H9 (cell line): Measurements from ENCODE around the gene SEPTIN2. TPM values are rescaled to one million over a fixed set of nuclear protein-coding genes. Genes with fewer than 3 reads are reported as not detected.

Experiments used
- DNase-seq: peaks from one replicate; pipeline ENCODE4 v3.0.0-alpha.2; 2017
- H2AFZ ChIP-seq: one replicate; pipeline ENCODE4 v1.6.1; 2013; ENCODE audit warnings: mild to moderate bottlenecking, low read length, control low read depth, moderate library complexity
- H2AK5ac ChIP-seq: 2 replicates; pipeline ENCODE4 v1.6.1; 2013; ENCODE audit warnings: low read length, control low read depth, mixed read lengths; ENCODE audit not compliant: insufficient read length
- H2BK120ac ChIP-seq: one replicate; pipeline ENCODE4 v1.6.1; 2013; ENCODE audit warnings: low read depth, mild to moderate bottlenecking, low read length, control low read depth, inconsistent platforms; ENCODE audit not compliant: poor library complexity, severe bottlenecking
- H2BK12ac ChIP-seq: 2 replicates; pipeline ENCODE4 v1.6.1; 2013; ENCODE audit warnings: low read length, control low read depth, mixed read lengths, low read depth; ENCODE audit not compliant: insufficient read length
- H2BK15ac ChIP-seq: 2 replicates; pipeline ENCODE4 v1.6.1; 2013; ENCODE audit warnings: low read depth, low read length, control low read depth
- H2BK20ac ChIP-seq: one replicate; pipeline ENCODE4 v1.6.1; 2013; ENCODE audit warnings: low read depth, mild to moderate bottlenecking, low read length, control low read depth, inconsistent platforms; ENCODE audit not compliant: poor library complexity, severe bottlenecking
- H2BK5ac ChIP-seq: 2 replicates; pipeline ENCODE4 v1.6.1; 2013; ENCODE audit warnings: low read length, control low read depth, mixed read lengths; ENCODE audit not compliant: insufficient read length
- H3K14ac ChIP-seq: 2 replicates; pipeline ENCODE4 v1.6.1; 2013; ENCODE audit warnings: low read length, control low read depth; ENCODE audit not compliant: insufficient read depth
- H3K18ac ChIP-seq: 2 replicates; pipeline ENCODE4 v1.6.1; 2013; ENCODE audit warnings: low read depth, mild to moderate bottlenecking, mixed read lengths, low read length, control low read depth; ENCODE audit not compliant: insufficient read length
- H3K23ac ChIP-seq: 2 replicates; pipeline ENCODE4 v1.6.1; 2013; ENCODE audit warnings: low read length, control low read depth, mixed read lengths, low read depth; ENCODE audit not compliant: insufficient read length
- H3K23me2 ChIP-seq: 2 replicates; pipeline ENCODE4 v1.6.1; 2013; ENCODE audit warnings: low read depth, mild to moderate bottlenecking, mixed read lengths, low read length, control low read depth; ENCODE audit not compliant: insufficient read length, poor library complexity, severe bottlenecking
- H3K27ac ChIP-seq: 2 replicates; pipeline ENCODE4 v1.5.1; 2013; ENCODE audit warnings: low read length, control low read depth, mixed read lengths, low read depth; ENCODE audit not compliant: insufficient read length
- H3K27me3 ChIP-seq: 2 replicates; pipeline ENCODE4 v1.6.1; 2013; ENCODE audit warnings: low read length, control low read depth, inconsistent platforms; ENCODE audit not compliant: insufficient read depth
- H3K4ac ChIP-seq: 2 replicates; pipeline ENCODE4 v1.6.1; 2013; ENCODE audit warnings: low read depth, mild to moderate bottlenecking, control low read depth, inconsistent platforms, low read length, moderate library complexity
- H3K4me1 ChIP-seq: 2 replicates; pipeline ENCODE4 v1.6.1; 2013; ENCODE audit warnings: low read length, control low read depth, inconsistent platforms; ENCODE audit not compliant: insufficient read depth
- H3K4me2 ChIP-seq: 2 replicates; pipeline ENCODE4 v1.6.1; 2013; ENCODE audit warnings: low read length, control low read depth, mixed read lengths; ENCODE audit not compliant: insufficient read length, insufficient read depth
- H3K56ac ChIP-seq: 2 replicates; pipeline ENCODE4 v1.6.1; 2013; ENCODE audit warnings: low read depth, mild to moderate bottlenecking, mixed read lengths, low read length, control low read depth; ENCODE audit not compliant: insufficient read length
- H3K79me1 ChIP-seq: 2 replicates; pipeline ENCODE4 v1.6.1; 2013; ENCODE audit warnings: low read depth, mild to moderate bottlenecking, moderate library complexity, low read length, control low read depth, inconsistent platforms; ENCODE audit not compliant: insufficient read depth, poor library complexity, severe bottlenecking
- H3K79me2 ChIP-seq: 2 replicates; pipeline ENCODE4 v1.6.1; 2013; ENCODE audit warnings: low read length, control low read depth, inconsistent platforms; ENCODE audit not compliant: insufficient read depth
- H3K9ac ChIP-seq: 2 replicates; pipeline ENCODE4 v1.6.1; 2013; ENCODE audit warnings: low read length, control low read depth, mixed read lengths; ENCODE audit not compliant: insufficient read length; ENCODE audit errors: extremely low read depth
- H3K9me3 ChIP-seq: one replicate; pipeline ENCODE4 v1.6.1; 2013; ENCODE audit warnings: low read depth, low read length, inconsistent platforms; ENCODE audit not compliant: control insufficient read depth
- H3T11ph ChIP-seq: one replicate; pipeline ENCODE4 v1.6.1; 2013; ENCODE audit warnings: mild to moderate bottlenecking, low read length, control low read depth, inconsistent platforms
- H4K20me1 ChIP-seq: one replicate; pipeline ENCODE4 v1.6.1; 2013; ENCODE audit not compliant: control insufficient read depth, insufficient read length, insufficient read depth
- H4K5ac ChIP-seq: 2 replicates; pipeline ENCODE4 v1.6.1; 2013; ENCODE audit warnings: low read depth, mild to moderate bottlenecking, mixed read lengths, low read length, control low read depth; ENCODE audit not compliant: insufficient read length
- H4K8ac ChIP-seq: replicated peaks from 2 replicates; pipeline ENCODE4 v1.6.1; 2013; ENCODE audit warnings: low read length, control low read depth, mixed read lengths, low read depth; ENCODE audit not compliant: insufficient read length
- H4K91ac ChIP-seq: 2 replicates; pipeline ENCODE4 v1.6.1; 2013; ENCODE audit warnings: low read depth, mild to moderate bottlenecking, moderate library complexity, mixed read lengths, low read length, control low read depth; ENCODE audit not compliant: insufficient read length
- H3K27ac Mint-ChIP-seq, 3 experiments: 2 replicates in 2 of 3; 3 replicates in 1 of 3; pipeline ENCODE4 v1.8.0; 2020 to 2021; ENCODE audit warnings: mixed read lengths in 3 of 3, mild to moderate bottlenecking in 1 of 3, moderate library complexity in 1 of 3
- H3K27me3 Mint-ChIP-seq: 2 replicates; pipeline ENCODE4 v1.8.0; 2021; ENCODE audit warnings: low read depth, mild to moderate bottlenecking, moderate library complexity, mixed read lengths
- H3K36me3 Mint-ChIP-seq, 3 experiments: 2 replicates in 2 of 3; 3 replicates in 1 of 3; pipeline ENCODE4 v1.8.0; 2020 to 2021; ENCODE audit warnings: low read depth in 3 of 3, mixed read lengths in 3 of 3; ENCODE audit not compliant: insufficient read depth in 1 of 3
- H3K4me1 Mint-ChIP-seq, 2 experiments: 2 replicates each; pipeline ENCODE4 v1.8.0; 2020; ENCODE audit warnings: mixed read lengths in 2 of 2
- H3K4me3 Mint-ChIP-seq, 2 experiments: 2 replicates in 1 of 2; 3 replicates in 1 of 2; pipeline ENCODE4 v1.8.0; 2020 to 2021; ENCODE audit warnings: mild to moderate bottlenecking in 2 of 2, mixed read lengths in 2 of 2, moderate library complexity in 1 of 2
- H3K9me3 Mint-ChIP-seq, 2 experiments: 2 replicates in 1 of 2; 3 replicates in 1 of 2; pipeline ENCODE4 v1.8.0; 2020; ENCODE audit warnings: mild to moderate bottlenecking in 2 of 2, mixed read lengths in 2 of 2, moderate library complexity in 1 of 2
- WGBS: extraction: QIAGEN DNeasy Blood & Tissue Kit; methylation state at CpG from one replicate; pipeline ENCODE4 v1.1.7; 2013; ENCODE audit warnings: missing lambda C conversion rate, low lambda C conversion rate, mixed read lengths; ENCODE audit not compliant: insufficient read length; ENCODE audit errors: extremely low coverage; 5-methylcytosine and 5-hydroxymethylcytosine counted together
- total RNA-seq: library from RNA; stranded (reverse); gene quantifications from 2 replicates; pipeline ENCODE4 v1.2.1, GENCODE V29; 2021
- TF ChIP-seq, protein P1 (sequence below): fragments of 200-600 bp; sonication (generic); conservative IDR thresholded peaks from 3 replicates; pipeline ENCODE4 v1.8.0; 2021; ENCODE audit warnings: antibody characterized with exemption, mild to moderate bottlenecking

The SEPTIN2 gene
- total RNA-seq, 1 experiment from 2014 or later: 385 TPM

DNA sequence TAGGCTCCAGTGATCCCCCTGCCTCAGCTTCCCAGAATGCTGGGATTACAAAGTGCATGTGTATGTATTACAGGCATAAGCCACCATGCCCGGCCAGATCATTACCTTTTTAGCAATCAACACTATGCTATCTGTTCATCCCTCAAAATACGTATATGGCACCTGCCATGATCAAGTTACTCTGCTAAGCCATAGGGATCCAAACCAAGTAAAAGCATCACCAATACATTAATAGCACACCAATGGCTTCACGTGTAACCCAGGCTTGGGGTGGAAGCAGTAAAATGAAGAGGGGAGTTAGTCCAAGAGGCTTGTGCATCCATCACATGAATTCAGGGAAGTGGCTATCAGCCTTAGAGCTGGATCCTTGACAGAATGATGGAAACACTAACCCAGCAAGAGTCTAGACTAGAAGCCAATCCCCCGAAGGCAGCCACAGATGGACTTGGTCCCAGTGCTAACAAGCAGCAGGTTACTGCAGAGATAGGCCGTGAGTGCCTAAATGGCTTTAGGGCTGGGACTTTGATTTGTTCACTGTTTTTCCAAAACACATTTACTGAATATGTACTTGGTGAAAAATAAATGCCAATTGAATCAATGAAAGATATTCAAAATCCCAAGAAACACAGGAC, 11.6 kb upstream of the SEPTIN2 start:
- no peak for DNase-seq
- H3K27ac ChIP-seq: no peak overlapping the region
- H3K27me3 Mint-ChIP-seq: no peaks in the 10 kb centered on the region

More for the DNA sequence above, 11.6 kb upstream of the SEPTIN2 start:
- H3K9ac ChIP-seq: no peak overlapping the region
- H4K91ac ChIP-seq: no peak overlapping the region
- Mint-ChIP-seq H3K4me1 (peaks cover 26 to 33% of the 10 kb centered on the region in 2 experiments), H3K4me3 (no peak overlapping the region), H3K9me3 (no peaks in the 10 kb centered on the region), H3K36me3 (no peaks in the 10 kb centered on the region; a peak in 1 of 7 replicates), H3K27ac (no peak overlapping the region; a peak in 1 of 7 replicates)
- H2AK5ac ChIP-seq: no peak overlapping the region
- H4K20me1 ChIP-seq: no peaks in the 10 kb centered on the region
- peaks cover 57% of the 10 kb centered on the region; the same call in 1 of the 2 replicates for H3K79me2 ChIP-seq
- no peak overlapping the region for H2BK15ac ChIP-seq
- no peak overlapping the region for H3K4me2 ChIP-seq
- no peak overlapping the region for H2BK120ac ChIP-seq
- no peaks in the 10 kb centered on the region; the same call in 1 of the 2 replicates for H3K4me1 ChIP-seq
- H3K4ac ChIP-seq: no peak overlapping the region
- no peak overlapping the region for H2BK12ac ChIP-seq
- no peaks in the 10 kb centered on the region for H3K9me3 ChIP-seq
- H3K18ac ChIP-seq: no peak overlapping the region
- H2BK20ac ChIP-seq: no peak overlapping the region
- no peak overlapping the region for H3K56ac ChIP-seq
- TF ChIP-seq, protein P1, sequence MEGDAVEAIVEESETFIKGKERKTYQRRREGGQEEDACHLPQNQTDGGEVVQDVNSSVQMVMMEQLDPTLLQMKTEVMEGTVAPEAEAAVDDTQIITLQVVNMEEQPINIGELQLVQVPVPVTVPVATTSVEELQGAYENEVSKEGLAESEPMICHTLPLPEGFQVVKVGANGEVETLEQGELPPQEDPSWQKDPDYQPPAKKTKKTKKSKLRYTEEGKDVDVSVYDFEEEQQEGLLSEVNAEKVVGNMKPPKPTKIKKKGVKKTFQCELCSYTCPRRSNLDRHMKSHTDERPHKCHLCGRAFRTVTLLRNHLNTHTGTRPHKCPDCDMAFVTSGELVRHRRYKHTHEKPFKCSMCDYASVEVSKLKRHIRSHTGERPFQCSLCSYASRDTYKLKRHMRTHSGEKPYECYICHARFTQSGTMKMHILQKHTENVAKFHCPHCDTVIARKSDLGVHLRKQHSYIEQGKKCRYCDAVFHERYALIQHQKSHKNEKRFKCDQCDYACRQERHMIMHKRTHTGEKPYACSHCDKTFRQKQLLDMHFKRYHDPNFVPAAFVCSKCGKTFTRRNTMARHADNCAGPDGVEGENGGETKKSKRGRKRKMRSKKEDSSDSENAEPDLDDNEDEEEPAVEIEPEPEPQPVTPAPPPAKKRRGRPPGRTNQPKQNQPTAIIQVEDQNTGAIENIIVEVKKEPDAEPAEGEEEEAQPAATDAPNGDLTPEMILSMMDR: no peak
- H4K8ac ChIP-seq: no peak overlapping the region
- WGBS: no CpG with 5 or more reads among the region's 5 CpGs
- no peak overlapping the region for H3K23ac ChIP-seq
- peaks cover 9% of the 10 kb centered on the region for H3K79me1 ChIP-seq
- no peaks in the 10 kb centered on the region for H3K27me3 ChIP-seq
- no peaks in the 10 kb centered on the region for H3K23me2 ChIP-seq
- no peak overlapping the region for H2BK5ac ChIP-seq
- H2AFZ ChIP-seq: no peak overlapping the region
- H4K5ac ChIP-seq: no peak overlapping the region
- no peak overlapping the region for H3K14ac ChIP-seq
- H3T11ph ChIP-seq: no peak overlapping the region
